Posterior vena cava (tissue), 2 donors: ENCODE measurements around the gene SARNP. TPM values are rescaled to one million over a fixed set of nuclear protein-coding genes. Genes with fewer than 3 reads are reported as not detected.
"Not testable (repeated sequence)": the region's sequence is repeated elsewhere in the genome, so short reads cannot be mapped to it uniquely, and the experiment has no call there.

Experiments used
- DNase-seq: peaks from one replicate; pipeline ENCODE4 v3.0.0-alpha.2; 2020; ENCODE audit warnings: low spot score
- intact Hi-C, 2 donors: fragments of 100-400 bp; cut with DNase I; formaldehyde crosslinking; loops; one replicate each; pipeline versions ENCODE4 v1.14.1 to v1.14.2; 2022 to 2023
- total RNA-seq, 2 donors: library from RNA; stranded (reverse); fragmentation: NEBNext Ultra II Directional; extraction: Animal tissue kit (Norgen Biotek cat#: 25700); gene quantifications; one replicate each; pipeline ENCODE4 v1.2.1, GENCODE V29; 2021
- donor health status: DM: yes; HTN: yes; CAD: no.
- donor health status: DM: yes; HTN: yes; CAD: no.

Gene SARNP
- total RNA-seq, 2 donors from 2014 or later, result 47.8 to 49.8 TPM

DNA sequence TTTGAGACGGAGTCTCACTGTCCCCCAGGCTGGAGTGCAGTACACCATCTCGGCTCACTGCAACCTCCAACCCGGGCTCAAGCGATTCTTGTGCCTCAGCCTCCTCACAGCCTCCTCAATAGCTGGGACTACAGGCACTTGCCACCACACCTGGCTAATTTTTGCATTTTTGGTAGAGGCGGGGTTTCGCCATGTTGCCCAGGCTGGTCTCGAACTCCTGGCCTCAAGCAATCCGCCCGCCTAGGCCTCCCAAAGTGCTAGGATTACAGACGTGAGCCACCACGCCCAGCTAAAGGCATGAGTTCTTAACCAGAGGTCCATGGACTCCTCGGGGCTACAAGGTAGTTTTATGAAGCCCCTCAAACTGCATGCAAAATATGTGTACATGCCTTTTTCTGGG, 2.1 kb downstream of the SARNP start:
- intact Hi-C loops, result no loop called here
- no peak for DNase-seq

GRCh38 chr12:55814257-55814656, 3.3 kb downstream of the SARNP start:
- intact Hi-C loops, result loop anchor here in 1 of 2 donors (5.0 kb wide), 1 partner anchor 123 kb away; no protein-coding TSS in a partner anchor
- no peak for DNase-seq

DNA sequence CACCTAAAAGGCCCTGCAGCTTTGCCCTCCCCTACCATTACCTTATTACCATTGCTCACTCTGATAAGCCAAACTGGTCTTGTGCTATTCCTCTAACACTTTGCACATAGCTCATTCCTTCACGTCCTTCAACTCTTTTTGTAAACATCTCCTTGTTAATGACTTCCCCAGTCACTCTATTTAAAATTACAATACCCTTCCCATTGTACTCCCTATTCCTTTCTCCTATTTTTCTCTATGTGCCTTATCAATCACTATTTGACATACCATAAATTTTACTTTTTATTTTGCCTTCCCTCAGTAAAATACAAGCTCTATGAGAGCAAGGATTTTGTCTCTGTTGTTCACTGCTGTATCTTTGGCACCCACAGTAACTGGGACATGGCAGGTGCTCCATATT, 5.4 kb downstream of the SARNP start:
- no peak for DNase-seq
- intact Hi-C loops, result loop anchor here in 1 of 2 donors (5.0 kb wide), 1 partner anchor 125 kb away; no protein-coding TSS in a partner anchor

- no peak for DNase-seq
- intact Hi-C loops, result loop anchor here in 1 of 2 donors (5.0 kb wide), 1 partner anchor 62 kb away; no protein-coding TSS in a partner anchor
Measured at GRCh38 chr12:55809274-55809673, 8.2 kb downstream of the SARNP start.

DNA sequence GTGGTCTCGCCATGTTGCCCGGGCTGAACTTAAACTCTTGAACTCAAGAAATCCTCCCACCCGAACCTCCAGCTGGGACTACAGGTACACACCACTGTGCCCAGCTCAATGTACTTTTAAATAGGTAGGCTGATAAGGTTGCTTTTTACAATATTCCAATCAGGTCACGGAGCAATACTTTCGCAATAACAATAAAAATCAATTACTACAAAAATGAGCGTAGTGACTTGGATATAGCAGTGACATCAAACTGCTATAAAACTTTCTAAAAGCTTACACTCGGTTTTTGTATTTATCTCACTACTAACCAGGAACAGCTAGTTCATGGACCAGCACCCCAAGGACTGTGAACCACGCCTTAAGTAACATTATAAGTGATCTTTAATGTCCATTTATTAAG, 10.5 kb downstream of the SARNP start:
- intact Hi-C loops, result loop anchor here in 1 of 2 donors (5.0 kb wide), 1 partner anchor 60 kb away; no protein-coding TSS in a partner anchor
- no peak for DNase-seq

DNA sequence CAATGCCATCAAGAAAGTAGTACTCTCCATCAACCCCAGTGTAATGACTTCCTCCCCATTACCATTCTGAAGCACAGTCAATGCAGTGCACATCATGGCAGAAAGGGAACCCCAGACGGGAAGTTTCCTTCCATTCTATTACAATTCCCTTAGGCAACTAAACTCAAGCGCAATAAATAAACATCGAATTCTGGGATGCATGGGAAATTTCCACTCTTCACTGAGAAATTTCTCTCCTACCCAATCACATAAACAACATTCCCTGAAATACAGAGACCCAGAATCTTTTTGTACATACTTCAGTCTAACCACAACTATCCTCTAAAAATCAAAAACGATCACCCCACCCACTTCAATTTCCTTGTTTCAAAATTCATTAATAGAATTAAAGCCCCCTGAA, 20.0 kb downstream of the SARNP start:
- no peak for DNase-seq
- intact Hi-C loops, result no loop called here

- no peak for DNase-seq
- intact Hi-C loops, result no loop called here
Measured at GRCh38 chr12:55797068-55797467, 20.5 kb downstream of the SARNP start.

DNA sequence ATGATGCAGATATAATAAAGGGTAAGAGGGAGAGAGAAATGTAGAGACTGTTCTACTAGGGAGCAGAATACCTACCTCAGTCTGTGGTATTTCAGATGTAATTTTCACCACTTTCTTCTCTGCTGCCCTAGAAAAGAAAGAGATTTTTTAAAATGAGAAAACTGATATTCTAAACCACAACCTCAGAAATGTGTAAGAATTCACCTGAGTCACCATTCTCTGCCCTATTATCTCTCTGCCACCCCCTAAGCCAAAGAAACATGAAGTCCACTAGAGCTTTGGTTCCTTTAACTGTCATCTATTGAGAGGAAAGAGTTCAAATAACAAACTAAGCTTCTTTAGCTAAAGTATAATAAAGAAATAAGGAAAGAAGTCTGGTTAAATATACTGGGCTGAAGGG, 21.6 kb downstream of the SARNP start:
- no peak for DNase-seq
- intact Hi-C loops, result no loop called here

DNA sequence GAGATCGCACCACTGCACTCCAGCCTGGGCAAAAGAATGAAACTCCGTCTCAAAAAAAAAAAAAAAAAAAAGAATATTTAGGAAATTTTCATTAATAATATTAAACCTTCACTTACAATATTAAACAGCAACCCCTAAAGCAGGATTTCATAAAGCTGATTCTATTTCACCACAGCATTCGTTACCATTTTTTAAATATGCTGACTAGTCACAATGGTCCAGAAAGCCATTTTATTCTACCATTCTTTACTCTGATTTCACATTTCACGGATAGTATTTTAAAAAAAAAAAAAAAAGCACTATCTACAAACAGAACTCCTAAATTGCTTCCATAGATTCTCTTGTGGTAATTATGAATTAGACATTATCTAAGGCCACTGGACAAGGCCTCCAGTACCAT, 27.6 kb downstream of the SARNP start:
- intact Hi-C loops, result no loop called here
- no peak for DNase-seq

DNA sequence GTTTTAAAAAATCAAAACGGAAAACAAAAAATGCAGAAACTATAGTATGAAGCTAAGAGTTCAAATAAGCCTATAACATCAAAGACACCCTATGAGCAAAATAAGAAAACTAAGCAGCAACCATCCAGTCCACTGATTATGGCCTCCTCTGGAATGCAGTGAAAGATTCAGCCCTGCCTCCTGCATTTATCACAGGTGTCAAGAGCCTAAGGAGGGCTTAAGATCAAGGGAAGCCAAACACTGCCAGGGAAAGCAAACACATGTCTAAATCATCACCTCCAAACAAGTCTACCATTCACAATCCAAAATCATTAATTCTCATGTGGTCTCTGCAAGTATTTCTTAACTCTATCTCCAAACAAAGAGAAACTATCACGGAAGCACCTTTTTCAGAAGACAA, 28.4 kb downstream of the SARNP start:
- intact Hi-C loops, result no loop called here

GRCh38 chr12:55788546-55788945, 29.0 kb downstream of the SARNP start:
- DNase-seq, result no peak
- intact Hi-C loops, result loop anchor here in 1 of 2 donors (1.0 kb wide), 1 partner anchor 38 kb away; no protein-coding TSS in a partner anchor

More for the DNA sequence above, 28.4 kb downstream of the SARNP start:
- DNase-seq, result no peak

GRCh38 chr12:55780685-55781084, 36.8 kb downstream of the SARNP start:
- no peak for DNase-seq
- intact Hi-C loops, result no loop called here

GRCh38 chr12:55777856-55778255, 39.7 kb downstream of the SARNP start:
- intact Hi-C loops, result no loop called here

DNA sequence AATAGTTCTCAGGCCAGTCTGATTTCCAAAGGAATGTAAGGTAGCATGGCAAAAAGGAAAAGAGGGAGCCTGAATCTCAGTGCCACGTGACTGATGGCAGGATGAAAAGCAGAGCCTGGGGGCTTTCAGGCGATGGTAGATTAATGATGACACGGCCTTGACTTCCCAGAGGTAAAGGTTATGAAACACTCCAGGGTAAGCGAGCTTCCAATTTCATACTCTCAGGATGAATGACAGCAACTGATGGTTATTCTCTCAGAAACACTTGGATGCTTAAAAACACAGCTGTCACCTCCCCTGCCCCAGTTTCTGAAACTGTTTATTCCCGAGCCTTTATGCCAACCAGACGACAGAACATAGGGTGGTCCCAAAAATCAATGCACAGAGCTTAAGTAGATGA, 45.8 kb downstream of the SARNP start:
- DNase-seq, result no peak
- intact Hi-C loops, result no loop called here

More at GRCh38 chr12:55777856-55778255, 39.7 kb downstream of the SARNP start:
- DNase-seq, result no peak

- intact Hi-C loops, result no loop called here
- no peak for DNase-seq
Measured at GRCh38 chr12:55767156-55767555, 50.4 kb downstream of the SARNP start.

- intact Hi-C loops, result no loop called here
- DNase-seq, result no peak
Measured at GRCh38 chr12:55765736-55766290, 51.7 kb downstream of the SARNP start.

DNA sequence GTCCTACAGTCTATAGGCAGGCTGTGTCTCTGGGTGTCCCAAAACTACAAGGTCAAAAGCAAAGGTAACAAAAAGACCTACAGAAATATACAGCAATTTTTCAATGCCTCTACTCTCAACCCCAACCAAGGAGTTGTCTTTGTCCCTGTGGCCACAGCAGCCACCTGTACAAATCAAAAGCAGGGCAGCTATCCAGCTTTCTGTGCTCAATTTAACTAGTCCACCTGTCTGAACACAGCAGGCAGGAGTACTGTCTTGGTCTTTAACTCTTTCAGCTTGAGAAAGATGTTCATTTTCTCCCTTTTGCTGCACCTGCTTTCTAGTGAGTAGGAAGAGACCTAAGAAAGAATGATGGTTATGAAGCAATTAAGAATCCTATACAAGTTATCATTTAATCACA, 54.9 kb downstream of the SARNP start:
- no peak for DNase-seq
- intact Hi-C loops, result no loop called here

DNA sequence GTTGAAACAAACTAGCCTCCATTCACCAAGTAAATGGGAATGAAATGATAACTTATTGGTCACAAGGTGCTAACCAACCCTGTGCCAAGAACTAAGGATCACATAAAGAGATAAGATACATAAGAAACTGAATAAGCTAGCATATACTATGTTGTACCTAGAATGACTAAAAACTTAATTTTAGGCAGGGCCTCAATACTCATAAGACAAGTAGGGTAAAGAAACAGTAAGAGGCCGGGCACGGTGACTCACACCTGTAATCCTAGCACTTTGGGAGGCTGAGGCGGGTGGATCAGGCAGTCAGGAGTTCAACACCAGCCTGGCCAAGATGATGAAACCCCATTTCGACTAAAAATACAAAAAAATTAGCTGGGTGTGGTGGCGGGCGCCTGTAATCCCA, 56.9 kb downstream of the SARNP start:
- DNase-seq, result no peak
- intact Hi-C loops, result no loop called here

GRCh38 chr12:55758575-55758974, 58.9 kb downstream of the SARNP start:
- intact Hi-C loops, result loop anchor here in 1 of 2 donors (10.0 kb wide), 1 partner anchor 266 kb away; the partner anchor contains the start of gene IKZF4
- DNase-seq, result not testable (repeated sequence)

DNA sequence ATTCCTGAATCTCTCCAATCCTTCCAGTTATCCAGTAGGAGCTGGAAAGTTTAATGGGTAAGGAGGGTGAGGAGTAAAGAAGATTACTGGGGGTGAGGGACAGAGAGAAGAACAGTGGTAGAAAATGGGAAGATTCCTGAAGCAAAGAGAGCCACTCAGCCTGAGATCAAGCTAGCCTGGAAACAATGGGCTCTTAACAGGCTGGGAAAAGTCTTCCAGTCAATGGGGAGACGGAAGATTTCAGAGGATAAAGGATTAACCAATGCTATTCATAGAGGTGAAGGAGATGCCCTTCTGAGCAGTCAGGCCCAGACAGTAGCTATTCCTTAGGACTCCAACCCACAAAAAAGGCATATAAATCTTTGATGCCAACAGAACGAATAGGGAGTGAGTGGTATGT, 59.8 kb downstream of the SARNP start:
- intact Hi-C loops, result loop anchor here in 1 of 2 donors (10.0 kb wide), 1 partner anchor 267 kb away; the partner anchor contains the start of gene IKZF4

GRCh38 chr12:55755246-55755645, 62.3 kb downstream of the SARNP start:
- intact Hi-C loops, result loop anchor here in 1 of 2 donors (10.0 kb wide), 1 partner anchor 270 kb away; the partner anchor contains the start of gene IKZF4
- DNase-seq, result no peak

More for the DNA sequence above, 59.8 kb downstream of the SARNP start:
- no peak for DNase-seq
